ENCODE measurements around the gene JARID2. TPM values are rescaled to one million over a fixed set of nuclear protein-coding genes. Genes with fewer than 3 reads are reported as not detected.

Gene JARID2
- total RNA-seq, 4 donors from 2014 or later, result 10.8 to 31.6 (median 14.3) TPM

- no peak for TF ChIP-seq CTCF (IDR thresholded peaks at IDR 0.05)
- no peak for DNase-seq (ENCODE audit: low spot score)
- ATAC-seq (ENCODE audit: low FRiP score), result no peak
Measured at GRCh38 chr6:15335916-15336315, 90.0 kb downstream of the JARID2 start.

GRCh38 chr6:15336900-15337560 lies 91.2 kb downstream of the JARID2 start:
- no peak for DNase-seq (ENCODE audit: low spot score)
- TF ChIP-seq CTCF (IDR thresholded peaks at IDR 0.05), result no peak
- no peak for ATAC-seq (ENCODE audit: low FRiP score)

- DNase-seq (ENCODE audit: low spot score), result no peak
- no peak for ATAC-seq (ENCODE audit: low FRiP score)
- no peak for TF ChIP-seq CTCF (IDR thresholded peaks at IDR 0.05)
Measured at GRCh38 chr6:15337582-15337981, 91.7 kb downstream of the JARID2 start.

GRCh38 chr6:15338476-15338875 lies 92.6 kb downstream of the JARID2 start:
- DNase-seq (ENCODE audit: low spot score), result no peak
- ATAC-seq (ENCODE audit: low FRiP score), result no peak
- no peak for TF ChIP-seq CTCF (IDR thresholded peaks at IDR 0.05)

GRCh38 chr6:15339081-15339480 lies 93.2 kb downstream of the JARID2 start:
- ATAC-seq (ENCODE audit: low FRiP score) (no peak), DNase-seq (ENCODE audit: low spot score) (no peak)
- TF ChIP-seq CTCF (IDR thresholded peaks at IDR 0.05), result no peak

- TF ChIP-seq CTCF (IDR thresholded peaks at IDR 0.05), result no peak
- ATAC-seq (ENCODE audit: low FRiP score), result no peak
- DNase-seq (ENCODE audit: low spot score), result no peak
Measured at GRCh38 chr6:15340105-15340601, 94.3 kb downstream of the JARID2 start.

- TF ChIP-seq CTCF (IDR thresholded peaks at IDR 0.05), result no peak
- DNase-seq (ENCODE audit: low spot score) (no peak), ATAC-seq (ENCODE audit: low FRiP score) (no peak)
Measured at GRCh38 chr6:15340775-15341174, 94.9 kb downstream of the JARID2 start.
